ENCODE measurements around the gene TNKS1BP1.

- no peak for TF ChIP-seq CTCF (IDR thresholded peaks at IDR 0.05)
- TF ChIP-seq ZFX (IDR thresholded peaks at IDR 0.05; ENCODE audit: borderline replicate concordance) = no peak
Measured at GRCh38 chr11:57338142-57338541, 13.4 kb upstream of the TNKS1BP1 start, which contains the start of gene P2RX3.
